NCI-H2227 treated with DMSO at 0.1 percent for 48 hours (cell line): ENCODE data around the gene DYNLT5.
"Not testable (repeated sequence)": the region's sequence is repeated elsewhere in the genome, so short reads cannot be mapped to it uniquely, and the experiment has no call there.

Experiments used
- DNase-seq: peaks from one replicate; lab custom pipeline; 2025; lab: John Stamatoyannopoulos, UW

Gene DYNLT5

DNA sequence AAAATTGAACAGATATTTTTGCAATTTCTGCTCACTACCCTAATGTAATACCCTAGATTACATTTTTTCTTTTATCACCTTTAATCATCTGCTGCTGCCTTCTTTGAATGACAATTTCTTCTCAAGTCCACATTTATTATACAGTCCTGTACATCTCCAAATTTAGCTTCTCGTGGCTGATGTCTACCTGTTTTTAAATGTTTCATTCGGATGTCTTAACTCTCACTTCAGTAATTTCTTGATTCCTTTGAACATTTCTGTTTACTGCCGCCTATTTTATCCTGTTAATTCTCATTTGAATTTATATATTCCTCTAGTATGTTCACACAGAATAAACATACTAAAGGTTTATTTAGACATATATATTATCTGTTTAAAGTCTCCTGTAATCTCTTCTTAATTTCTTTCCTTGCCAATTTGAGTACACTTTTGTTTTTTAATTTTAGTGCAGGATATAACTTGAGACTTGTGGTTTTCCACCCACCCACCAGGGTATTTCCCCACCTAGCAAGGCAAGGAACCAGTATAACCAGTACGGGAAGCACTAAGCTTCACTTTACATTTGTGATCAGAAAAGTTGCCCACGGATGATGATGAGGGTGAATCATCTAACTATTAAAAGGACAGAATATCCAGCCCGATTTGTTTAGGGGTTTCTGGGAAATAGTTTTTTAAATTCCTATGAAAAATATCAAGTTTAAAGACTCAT is 36.1 kb downstream of the DYNLT5 start:
- DNase-seq: no peak

DNA sequence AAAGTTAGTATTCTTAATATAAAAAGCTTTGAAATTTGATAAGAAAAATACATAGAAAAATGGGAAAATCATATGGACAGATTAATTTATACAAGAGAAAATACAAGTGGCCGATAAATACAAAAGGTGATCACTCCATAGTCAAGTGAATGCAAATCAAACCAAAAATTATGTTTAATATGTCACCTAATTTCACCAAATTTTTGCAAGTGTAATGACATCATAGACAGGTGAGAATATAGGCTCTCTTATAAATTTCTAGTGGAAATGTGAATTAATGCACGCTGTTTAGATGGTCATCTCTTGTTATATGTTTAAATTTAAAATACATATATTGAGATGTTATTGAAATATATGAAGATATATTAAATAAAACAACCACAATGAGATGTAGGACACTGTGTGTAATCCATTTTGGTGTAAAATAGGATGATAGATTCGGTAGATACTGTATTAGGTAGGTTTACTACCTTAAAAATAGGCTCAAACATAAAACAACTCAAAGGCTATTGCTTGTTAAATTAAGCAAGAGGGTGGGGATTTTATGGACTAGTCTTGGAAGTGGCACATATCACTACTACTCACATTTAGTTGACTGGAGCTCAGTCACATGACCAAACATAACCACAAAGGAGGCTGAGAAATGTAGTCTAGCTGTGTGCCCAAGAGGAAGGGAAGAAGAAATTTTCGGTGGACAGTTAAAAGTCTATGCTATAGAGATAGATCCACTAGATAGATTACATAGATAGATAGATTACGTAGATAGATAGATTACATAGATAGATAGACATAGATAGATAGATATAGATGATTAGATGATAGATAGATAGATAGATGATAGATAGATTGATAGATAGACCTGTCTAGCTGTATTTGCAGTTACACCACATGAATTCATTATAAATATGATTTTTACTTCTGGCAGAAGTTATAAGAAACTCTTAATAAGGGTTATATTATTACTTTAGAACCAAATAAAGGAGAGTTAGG is 39.7 kb downstream of the DYNLT5 start:
- DNase-seq: no peak

DNA sequence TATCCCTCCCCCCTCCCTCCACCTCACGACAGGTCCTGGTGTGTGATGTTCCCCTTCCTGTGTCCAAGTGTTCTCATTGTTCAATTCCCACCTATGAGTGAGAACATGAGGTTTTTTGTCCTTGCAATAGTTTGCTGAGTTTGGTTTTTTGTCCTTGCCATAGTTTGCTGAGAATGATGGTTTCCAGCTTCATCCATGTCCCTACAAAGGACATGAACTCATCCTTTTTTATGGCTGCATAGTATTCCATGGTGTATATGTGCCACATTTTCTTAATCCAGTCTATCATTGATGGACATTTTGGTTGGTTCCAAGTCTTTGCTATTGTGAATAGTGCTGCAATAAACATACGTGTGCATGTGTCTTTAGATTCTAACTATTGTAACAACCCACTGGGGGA is 43.6 kb downstream of the DYNLT5 start:
- not testable (repeated sequence) for DNase-seq

GRCh38 chr1:66809245-66809644 is 57.0 kb downstream of the DYNLT5 start:
- no peak for DNase-seq

- DNase-seq: no peak
Measured at GRCh38 chr1:66809736-66810326, 57.6 kb downstream of the DYNLT5 start.

- no peak for DNase-seq
Measured at GRCh38 chr1:66824771-66825170, 72.5 kb downstream of the DYNLT5 start.
